HG03565 (cell line): ENCODE data around the gene HOXA5.

Source experiments
- ATAC-seq: cut with Tn5 transposase; IDR thresholded peaks from one replicate; pipeline ENCODE4 v1.9.1; 2021; ENCODE audit warnings: mild to moderate bottlenecking, moderate library complexity; ENCODE audit not compliant: unreplicated experiment

The HOXA5 gene

GRCh38 chr7:27143023-27143949 is at the start of gene HOXA5:
Gene HOXA5, minus strand, starts transcription at chr7:27143681. Its CDS starts 74 bp downstream, at chr7:27143607.
- ATAC-seq, result no peak

GRCh38 chr7:27192546-27193334 is 49.3 kb upstream of the HOXA5 start:
- no peak for ATAC-seq

- no peak for ATAC-seq
These were observed 48.5 kb upstream of the HOXA5 start for GRCh38 chr7:27191833-27192545.

GRCh38 chr7:27191161-27191731 is 47.8 kb upstream of the HOXA5 start:
- ATAC-seq, result no peak

DNA sequence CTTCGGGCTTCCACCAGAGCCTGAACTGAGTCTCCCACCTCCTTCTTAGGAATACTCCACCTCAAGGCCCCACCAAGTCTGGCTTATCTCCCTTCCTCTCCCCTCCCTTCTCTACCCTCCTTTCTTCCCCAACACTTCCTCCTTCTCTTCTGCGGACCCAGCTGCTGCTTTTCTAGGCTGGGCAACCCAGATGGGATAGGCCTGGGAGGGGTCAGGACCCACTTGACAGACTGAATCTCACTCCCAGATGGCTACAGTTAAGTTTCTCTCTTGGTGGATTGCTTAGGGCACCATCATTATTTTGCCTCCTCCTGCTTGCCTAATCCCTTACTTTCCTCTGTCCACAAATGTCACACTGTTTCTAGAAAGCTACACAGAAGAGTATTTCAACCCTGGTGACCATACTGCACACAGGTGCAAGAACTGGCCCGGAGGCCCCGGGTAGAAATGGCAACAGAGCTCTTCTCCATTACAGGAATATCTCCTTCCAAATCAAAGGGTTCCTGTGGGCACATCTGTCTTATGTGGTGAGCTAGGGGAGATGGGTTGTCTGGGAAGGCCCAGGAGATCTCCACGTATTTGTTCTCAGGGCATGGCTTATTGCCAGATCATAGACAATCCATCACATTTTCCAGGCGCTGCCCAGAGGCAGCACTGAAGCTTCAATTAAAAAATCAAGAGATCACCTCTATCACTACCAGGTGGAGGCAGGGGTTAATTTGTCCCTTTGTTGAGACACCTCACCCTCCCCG is 46.7 kb upstream of the HOXA5 start:
- no peak for ATAC-seq

GRCh38 chr7:27189295-27189996 is 46.0 kb upstream of the HOXA5 start:
- no peak for ATAC-seq

GRCh38 chr7:27188386-27189294 is 45.2 kb upstream of the HOXA5 start:
- no peak for ATAC-seq

DNA sequence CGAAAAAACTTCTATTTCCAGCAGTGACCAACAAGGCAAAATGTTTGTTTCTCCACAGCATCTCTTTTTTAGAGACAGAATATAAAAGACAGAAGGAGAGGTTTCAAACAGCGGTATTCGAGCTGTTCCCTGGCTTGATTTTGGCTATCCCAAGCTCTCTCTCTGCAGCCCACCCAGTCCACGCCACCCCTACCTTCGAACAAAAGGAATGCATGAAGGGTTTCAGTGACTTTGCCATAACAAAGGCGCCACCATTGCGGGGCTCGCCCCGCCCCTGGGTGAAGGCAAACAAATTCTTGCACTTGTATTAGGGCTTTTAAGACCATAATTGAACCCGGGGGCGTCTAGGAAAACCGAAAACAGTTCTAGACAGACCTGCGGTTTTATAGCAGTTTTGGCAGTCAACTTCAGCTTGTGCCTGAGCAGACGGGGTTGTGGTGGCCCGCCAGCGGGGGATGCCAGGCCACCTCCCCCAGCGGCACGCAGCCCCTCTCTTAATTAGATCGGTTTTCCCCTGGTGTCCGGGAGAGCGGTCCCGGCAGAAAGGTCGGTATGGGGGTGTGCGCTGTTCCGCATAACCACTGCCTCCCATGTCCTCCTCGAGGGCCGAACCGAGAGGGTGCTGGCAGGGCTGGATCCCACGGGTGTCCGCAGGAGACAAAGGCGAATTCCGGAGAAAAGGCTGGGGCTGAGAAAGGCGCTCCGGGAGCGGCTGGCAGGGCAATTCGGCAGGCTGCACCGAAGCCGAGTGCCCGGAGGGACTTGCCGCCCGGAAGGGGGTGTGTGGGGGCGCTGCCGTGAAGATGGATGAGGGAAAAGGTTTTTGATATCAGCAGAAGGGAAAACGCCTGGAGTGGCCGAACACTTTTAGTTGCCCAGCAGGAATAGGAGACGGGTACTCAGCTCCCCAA is 44.2 kb upstream of the HOXA5 start:
- ATAC-seq, result no peak

DNA sequence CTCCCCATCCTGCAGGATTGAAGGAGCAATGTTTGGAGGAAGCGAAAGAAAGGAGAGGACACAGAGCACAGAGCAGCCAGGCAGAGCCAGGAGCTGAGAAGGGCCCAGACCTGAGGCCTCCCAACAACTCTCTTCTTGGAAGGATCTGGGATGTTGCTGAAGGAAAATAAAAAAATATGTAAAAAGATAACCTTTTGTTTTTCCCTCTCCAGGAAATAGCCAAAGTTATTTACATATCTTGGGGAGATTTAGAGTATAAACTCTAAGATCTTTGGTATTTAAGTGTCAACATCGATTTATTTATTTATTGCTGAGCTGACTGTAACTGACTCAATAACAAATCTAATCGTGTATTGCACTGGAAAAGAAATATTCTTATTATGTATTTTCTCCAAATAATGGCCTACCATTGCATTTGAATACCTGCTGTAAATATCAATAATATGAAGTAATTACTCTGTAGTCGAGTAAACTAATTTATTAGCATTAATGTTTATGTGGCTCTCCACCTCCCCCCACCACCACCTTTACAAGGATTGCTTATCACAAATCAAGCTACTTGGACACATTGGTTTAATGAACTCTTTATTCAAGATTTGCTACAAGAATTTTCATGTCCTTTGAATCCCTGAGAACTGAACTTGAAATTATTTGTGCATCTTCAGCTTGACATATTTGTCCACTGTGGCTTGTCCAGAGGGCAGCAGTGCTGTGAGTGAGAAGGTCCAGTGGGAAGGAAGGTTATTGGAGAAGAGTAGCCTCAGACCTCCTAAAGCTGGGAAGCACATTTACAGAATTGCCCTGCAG is 43.4 kb upstream of the HOXA5 start:
- no peak for ATAC-seq

DNA sequence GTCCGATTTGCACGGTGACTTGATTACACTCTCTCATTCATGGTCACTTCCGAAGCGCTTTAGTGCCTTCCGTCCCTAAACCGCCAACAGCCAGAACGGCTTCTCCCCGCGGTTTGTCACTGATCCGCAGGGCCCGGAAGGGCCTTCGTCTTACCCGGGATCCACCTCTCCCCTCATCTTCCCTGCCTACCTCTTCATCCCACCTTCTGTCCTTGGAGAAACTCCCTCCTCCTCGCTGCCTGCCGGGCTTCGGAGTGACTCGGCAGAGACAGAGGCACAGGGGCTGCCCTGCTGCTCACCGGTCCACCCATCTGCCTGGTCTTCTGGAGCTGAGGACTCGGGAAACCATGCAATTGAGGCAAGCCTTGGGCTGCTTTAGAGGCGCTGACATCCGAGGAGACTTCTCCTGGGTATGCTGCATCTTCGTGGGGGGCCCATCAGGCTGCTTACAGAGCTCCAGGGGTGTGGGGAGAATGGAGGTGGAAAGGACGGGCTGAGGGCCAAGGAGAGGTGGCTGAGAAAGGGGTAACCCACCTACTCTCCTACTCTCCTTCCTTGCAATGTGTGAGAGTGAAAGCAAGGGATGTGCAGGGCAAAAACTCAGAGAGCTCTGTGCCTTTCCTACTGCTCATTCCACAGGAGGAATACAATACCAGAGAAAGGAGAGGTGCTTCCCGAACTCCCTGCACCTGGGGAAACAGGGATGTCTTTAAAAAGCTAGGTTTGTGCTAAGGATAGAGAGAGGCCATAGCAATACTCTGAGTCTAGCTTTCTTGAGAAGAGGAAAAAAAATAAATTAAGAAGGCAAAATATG is 42.6 kb upstream of the HOXA5 start:
- no peak for ATAC-seq

DNA sequence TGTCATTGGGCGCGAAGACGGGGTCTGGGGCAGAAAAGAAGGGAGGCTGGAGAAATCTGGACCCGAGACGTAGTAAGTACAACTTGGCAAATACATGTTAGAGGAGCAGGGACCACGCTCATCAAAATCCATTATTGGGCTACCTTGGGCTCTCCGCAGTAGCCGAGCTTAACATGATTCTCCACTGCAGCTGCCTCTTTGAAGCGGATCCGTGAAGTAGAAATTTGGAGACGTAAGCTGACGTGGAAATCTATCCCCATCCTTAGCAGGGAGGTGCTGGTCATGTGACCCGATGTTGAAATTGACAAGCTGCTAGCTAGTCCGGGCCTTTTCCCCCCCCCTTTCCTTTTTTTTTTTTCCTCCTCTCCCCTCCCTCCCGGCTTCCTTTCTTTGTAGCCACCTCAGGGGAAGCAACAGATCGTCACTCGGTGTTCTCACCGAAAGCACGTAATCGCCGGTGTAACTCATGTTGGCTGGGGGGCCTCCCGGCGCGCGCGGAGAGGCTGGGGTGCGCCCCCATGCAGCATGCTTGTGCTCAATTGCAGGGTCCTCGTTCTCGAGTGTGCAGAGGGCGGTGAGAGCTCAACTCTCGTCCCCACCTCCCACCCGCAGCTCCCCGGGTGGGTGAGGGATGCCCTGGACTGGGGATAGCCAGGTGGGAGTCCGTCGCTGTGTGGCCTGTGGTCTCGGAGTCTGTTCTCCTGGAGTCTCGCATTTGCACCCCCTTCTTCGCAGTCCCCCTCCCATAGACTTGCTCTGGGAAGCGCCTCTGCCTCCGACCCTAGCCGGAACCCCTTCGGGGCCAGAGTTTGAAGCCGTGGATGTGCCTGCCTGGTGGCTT is 41.8 kb upstream of the HOXA5 start, which contains the start of gene HOXA11:
HOXA11 (minus strand) TSS at position 220 of the 841 bp plus-strand sequence; CDS start at position 132, 88 bp downstream.
- ATAC-seq, result no peak

DNA sequence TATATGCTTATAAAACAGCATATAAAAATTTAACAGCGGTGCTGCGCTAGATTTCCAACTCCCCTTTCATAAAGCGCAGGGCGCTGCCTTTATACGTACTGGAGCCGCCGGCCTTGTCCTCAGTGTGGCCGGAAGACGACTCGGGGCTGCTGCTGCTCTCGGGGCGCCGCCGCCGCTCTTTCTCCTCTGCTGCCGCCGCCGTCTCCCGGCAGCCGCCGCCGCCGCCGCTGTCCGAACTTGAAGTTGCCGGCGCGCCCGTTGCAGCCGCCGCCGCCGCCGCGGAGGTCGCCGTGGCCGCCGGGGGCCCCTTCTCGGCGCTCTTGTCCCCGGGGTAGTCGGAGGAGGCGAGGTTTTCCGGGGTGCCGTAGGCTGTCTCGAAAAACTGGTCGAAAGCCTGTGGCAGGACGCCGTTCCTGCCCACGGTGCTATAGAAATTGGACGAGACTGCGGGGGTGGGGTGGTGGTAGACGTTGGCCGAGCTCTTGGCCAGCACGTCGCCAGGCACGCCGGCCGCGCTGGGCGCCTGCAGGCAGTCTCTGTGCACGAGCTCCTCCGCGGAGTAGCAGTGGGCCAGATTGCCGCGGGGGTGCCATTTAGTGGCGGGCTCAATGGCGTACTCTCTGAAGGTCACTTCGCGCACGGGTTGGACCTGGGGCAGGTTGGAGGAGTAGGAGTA is 41.0 kb upstream of the HOXA5 start:
- no peak for ATAC-seq

DNA sequence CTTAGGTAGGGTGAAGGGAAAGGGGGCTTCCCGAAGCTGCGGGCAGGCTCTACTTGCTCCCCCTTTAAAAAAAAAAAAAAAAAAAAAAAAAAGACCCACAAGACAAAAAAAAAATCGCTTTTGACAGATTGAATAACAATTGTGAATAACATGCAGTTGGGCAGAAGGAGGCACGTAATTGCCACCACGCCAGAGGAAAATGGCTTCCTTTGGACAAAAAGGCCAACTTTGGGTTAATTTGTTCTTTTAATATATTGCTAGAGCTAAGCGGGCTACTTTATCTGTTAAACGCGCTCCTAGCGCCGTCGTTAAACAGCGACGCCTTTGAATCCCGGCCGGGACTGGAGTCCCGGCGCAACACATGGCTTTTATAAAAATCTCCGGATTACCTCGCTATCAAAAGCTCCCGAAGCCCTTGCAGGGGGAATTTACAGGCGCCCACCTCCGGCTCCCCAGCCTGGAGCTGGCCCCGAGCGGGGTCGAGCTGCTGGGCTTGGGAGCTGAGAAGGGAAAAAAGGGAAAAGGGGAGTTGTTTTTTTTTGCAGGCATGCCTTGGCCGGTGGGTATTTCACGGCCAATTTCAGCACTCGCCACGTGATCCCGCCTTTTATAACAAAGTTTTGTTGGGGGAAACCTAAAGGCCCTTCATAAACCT is 40.3 kb upstream of the HOXA5 start:
- no peak for ATAC-seq
